Stimulated activated CD8-positive, alpha-beta memory T cell treated with anti-CD3 and anti-CD28 coated beads, Interleukin-15, amount 100 ng/mL, for 24 hours (primary cell): Measurements from ENCODE around the gene AGAP1.
"Not testable (repeated sequence)": the region's sequence is repeated elsewhere in the genome, so short reads cannot be mapped to it uniquely, and the experiment has no call there.

Experiments used
- DNase-seq: peaks from one replicate; pipeline ENCODE4 v3.0.0-alpha.2; 2020; ENCODE audit warnings: low read depth

Gene AGAP1

GRCh38 chr2:235946590-235946989 lies 452.7 kb downstream of the AGAP1 start:
- no peak for DNase-seq

- not testable (repeated sequence) for DNase-seq
Observed at GRCh38 chr2:235947055-235947454, 453.2 kb downstream of the AGAP1 start.

GRCh38 chr2:235949567-235950472 lies 456.0 kb downstream of the AGAP1 start:
- DNase-seq = no peak

GRCh38 chr2:235950473-235950809 lies 456.6 kb downstream of the AGAP1 start:
- DNase-seq = no peak

GRCh38 chr2:235951493-235951892 lies 457.6 kb downstream of the AGAP1 start:
- DNase-seq = no peak

- DNase-seq = no peak
Observed at GRCh38 chr2:235951982-235952381, 458.1 kb downstream of the AGAP1 start.

GRCh38 chr2:235952714-235953113 lies 458.9 kb downstream of the AGAP1 start:
- no peak for DNase-seq

- DNase-seq = no peak
Observed at GRCh38 chr2:235954281-235954680, 460.4 kb downstream of the AGAP1 start.

- no peak for DNase-seq
Observed at GRCh38 chr2:235954888-235955480, 461.1 kb downstream of the AGAP1 start.

GRCh38 chr2:235955664-235956063 lies 461.8 kb downstream of the AGAP1 start:
- no peak for DNase-seq

- DNase-seq = no peak
Observed at GRCh38 chr2:235956281-235956970, 462.6 kb downstream of the AGAP1 start.

- DNase-seq = no peak
Observed at GRCh38 chr2:235957251-235957650, 463.4 kb downstream of the AGAP1 start.

GRCh38 chr2:235958221-235958930 lies 464.5 kb downstream of the AGAP1 start:
- DNase-seq = no peak

- no peak for DNase-seq
Observed at GRCh38 chr2:235958931-235959410, 465.1 kb downstream of the AGAP1 start.

- DNase-seq = no peak
Observed at GRCh38 chr2:235960011-235960715, 466.3 kb downstream of the AGAP1 start.

GRCh38 chr2:235960716-235961640 lies 467.1 kb downstream of the AGAP1 start:
- DNase-seq = no peak

- DNase-seq = no peak
Observed at GRCh38 chr2:235961711-235962110, 467.9 kb downstream of the AGAP1 start.

GRCh38 chr2:235963853-235964577 lies 470.2 kb downstream of the AGAP1 start:
- no peak for DNase-seq

GRCh38 chr2:235964787-235965390 lies 471.0 kb downstream of the AGAP1 start:
- DNase-seq = no peak
